DOHH2 (cell line): Measurements from ENCODE around the gene MSL3B.

Experiments used
- H3F3A ChIP-seq: fragments of 200-600 bp; sonication (generic), shearing (Covaris generic); 2 replicates; pipeline ENCODE4 v1.6.0; 2016; ENCODE audit warnings: antibody characterized with exemption, mild to moderate bottlenecking; ENCODE audit not compliant: control insufficient read depth, insufficient read depth
- H3K27ac ChIP-seq: fragments of 200-600 bp; sonication (generic); 2 replicates; pipeline ENCODE4 v1.5.1; 2014; ENCODE audit warnings: low read depth, mild to moderate bottlenecking, low read length, moderate library complexity
- H3K27me3 ChIP-seq: fragments of 200-600 bp; sonication (generic); 2 replicates; pipeline ENCODE4 v1.6.1; 2014; ENCODE audit warnings: mild to moderate bottlenecking, low read length, mixed read lengths; ENCODE audit not compliant: control insufficient read depth
- H3K36me3 ChIP-seq: fragments of 200-600 bp; sonication (generic); 2 replicates; pipeline ENCODE4 v1.6.1; 2014; ENCODE audit warnings: mild to moderate bottlenecking, low read length, moderate library complexity, mixed read lengths; ENCODE audit not compliant: control insufficient read depth
- H3K4me1 ChIP-seq: fragments of 200-600 bp; sonication (generic); 2 replicates; pipeline ENCODE4 v1.6.1; 2014; ENCODE audit warnings: mild to moderate bottlenecking, low read length, mixed read lengths; ENCODE audit not compliant: control insufficient read depth
- H3K4me2 ChIP-seq: fragments of 200-600 bp; sonication (generic); 2 replicates; pipeline ENCODE4 v1.6.0; 2014; ENCODE audit warnings: mild to moderate bottlenecking, low read length, moderate library complexity
- H3K4me3 ChIP-seq: fragments of 200-600 bp; sonication (generic); 2 replicates; pipeline ENCODE4 v1.5.1; 2014; ENCODE audit warnings: mild to moderate bottlenecking, low read length, mixed read lengths
- H3K79me2 ChIP-seq: fragments of 200-600 bp; sonication (generic); 2 replicates; pipeline ENCODE4 v1.6.1; 2014; ENCODE audit warnings: mild to moderate bottlenecking, low read length, mixed read lengths; ENCODE audit not compliant: control insufficient read depth
- H3K9me2 ChIP-seq: fragments of 200-600 bp; sonication (generic); replicated peaks from 2 replicates; pipeline ENCODE4 v1.6.1; 2014; ENCODE audit warnings: mild to moderate bottlenecking, low read length, mixed read lengths; ENCODE audit not compliant: control insufficient read depth
- H3K9me3 ChIP-seq: fragments of 200-600 bp; sonication (generic); 2 replicates; pipeline ENCODE4 v1.6.1; 2014; ENCODE audit warnings: antibody characterized with exemption, low read length, mixed read lengths; ENCODE audit not compliant: control insufficient read depth, insufficient read depth
- H4K20me1 ChIP-seq: fragments of 200-600 bp; sonication (generic); 2 replicates; pipeline ENCODE4 v1.6.0; 2014; ENCODE audit warnings: low read depth, mild to moderate bottlenecking, antibody characterized with exemption, low read length, moderate library complexity; ENCODE audit not compliant: control insufficient read depth, insufficient read depth
- CTCF ChIP-seq: fragments of 200-600 bp; sonication (generic); IDR thresholded peaks from one replicate; pipeline ENCODE4 v1.5.1; 2014; ENCODE audit warnings: antibody characterized with exemption, mild to moderate bottlenecking, low read depth, low read length; ENCODE audit not compliant: poor library complexity, severe bottlenecking
- EZH2phosphoT487 ChIP-seq: fragments of 200-600 bp; sonication (generic); IDR thresholded peaks from 2 replicates; pipeline ENCODE4 v1.6.1; 2017; ENCODE audit warnings: borderline replicate concordance, mild to moderate bottlenecking, antibody characterized with exemption, low read length, moderate library complexity, mixed read lengths

MSL3B gene

DNA sequence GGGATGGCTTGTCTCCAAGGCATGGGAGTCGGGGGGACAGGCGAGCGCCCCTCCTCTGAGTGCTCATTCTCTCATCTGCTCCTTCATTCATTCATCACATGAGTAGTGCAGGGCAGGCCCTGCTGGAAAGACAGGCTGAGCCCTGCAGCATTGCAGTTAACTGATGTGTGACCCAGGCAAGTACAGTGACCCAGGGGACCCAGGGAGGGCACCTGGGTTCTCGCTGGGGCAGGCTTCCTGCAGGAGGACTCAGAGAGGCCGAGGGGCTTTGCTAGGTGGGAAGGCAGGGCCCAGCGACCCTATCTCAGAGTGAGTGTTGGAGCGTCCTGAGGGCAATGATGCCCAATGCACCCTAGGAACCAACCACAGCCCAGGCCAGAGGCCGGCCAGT, 44.5 kb downstream of the MSL3B start:
- H3K9me3 ChIP-seq: no peaks in the 10 kb centered on the region
- no peak for TF ChIP-seq CTCF
- TF ChIP-seq EZH2phosphoT487: no peak
- H3K4me2 ChIP-seq: no peak overlapping the region

GRCh38 chr2:233822781-233823730, 45.1 kb downstream of the MSL3B start:
- no peaks in the 10 kb centered on the region for H3K9me2 ChIP-seq
- no peaks in the 10 kb centered on the region for H3K36me3 ChIP-seq
- no peaks in the 10 kb centered on the region for H4K20me1 ChIP-seq
- H3F3A ChIP-seq: no peaks in the 10 kb centered on the region
- H3K4me1 ChIP-seq: no peaks in the 10 kb centered on the region
- H3K27me3 ChIP-seq: no peaks in the 10 kb centered on the region
- no peak overlapping the region for H3K27ac ChIP-seq
- no peak for TF ChIP-seq CTCF
- no peak for TF ChIP-seq EZH2phosphoT487
- no peaks in the 10 kb centered on the region for H3K9me3 ChIP-seq
- H3K4me2 ChIP-seq: no peak overlapping the region
- H3K79me2 ChIP-seq: no peaks in the 10 kb centered on the region
- H3K4me3 ChIP-seq: no peak overlapping the region

More for the DNA sequence above, 44.5 kb downstream of the MSL3B start:
- no peaks in the 10 kb centered on the region for H4K20me1 ChIP-seq
- no peak overlapping the region for H3K4me3 ChIP-seq
- H3K4me1 ChIP-seq: no peaks in the 10 kb centered on the region
- no peaks in the 10 kb centered on the region for H3K36me3 ChIP-seq
- no peaks in the 10 kb centered on the region for H3K27me3 ChIP-seq
- H3K27ac ChIP-seq: no peak overlapping the region
- no peaks in the 10 kb centered on the region for H3F3A ChIP-seq
- H3K9me2 ChIP-seq: no peaks in the 10 kb centered on the region
- no peaks in the 10 kb centered on the region for H3K79me2 ChIP-seq

GRCh38 chr2:233822101-233822771, 46.0 kb downstream of the MSL3B start:
- Histone ChIP-seq H3K27me3 (no peaks in the 10 kb centered on the region), H3K9me2 (no peaks in the 10 kb centered on the region)
- TF ChIP-seq CTCF (no peak), EZH2phosphoT487 (no peak)

More at GRCh38 chr2:233822101-233822771, 46.0 kb downstream of the MSL3B start:
- H3F3A ChIP-seq: no peaks in the 10 kb centered on the region
- H3K27ac ChIP-seq: no peak overlapping the region
- no peaks in the 10 kb centered on the region for H3K4me1 ChIP-seq
- no peaks in the 10 kb centered on the region for H3K36me3 ChIP-seq
- H3K79me2 ChIP-seq: no peaks in the 10 kb centered on the region
- no peak overlapping the region for H3K4me2 ChIP-seq
- H4K20me1 ChIP-seq: no peaks in the 10 kb centered on the region
- no peaks in the 10 kb centered on the region for H3K9me3 ChIP-seq
- H3K4me3 ChIP-seq: no peak overlapping the region
